Transverse colon (tissue), 4 donors: ENCODE results near the gene ERI2. TPM values are rescaled to one million over a fixed set of nuclear protein-coding genes. Genes with fewer than 3 reads are reported as not detected.
"Not testable (repeated sequence)": the region's sequence is repeated elsewhere in the genome, so short reads cannot be mapped to it uniquely, and the experiment has no call there.

Experiments
- DNase-seq: peaks from one replicate; pipeline ENCODE4 v3.0.0-alpha.2; 2019
- H3K27ac ChIP-seq, 4 donors: fragments of 200-600 bp; sonication (generic); 2 replicates each; pipeline ENCODE4 v1.5.1; 2016 to 2018; ENCODE audit warnings: inconsistent platforms in 4 of 4
- H3K27me3 ChIP-seq: fragments of 200-600 bp; sonication (generic); 2 replicates; pipeline ENCODE4 v1.5.1; 2017; ENCODE audit warnings: inconsistent platforms
- H3K36me3 ChIP-seq, 4 donors: fragments of 200-600 bp; sonication (generic); 2 replicates each; pipeline ENCODE4 v1.5.1; 2017 to 2019; ENCODE audit warnings: inconsistent platforms in 4 of 4
- H3K4me1 ChIP-seq, 4 donors: fragments of 200-600 bp; sonication (generic); 2 replicates each; pipeline ENCODE4 v1.5.1; 2017 to 2020; ENCODE audit warnings: inconsistent platforms in 4 of 4
- H3K4me3 ChIP-seq, 4 donors: fragments of 200-600 bp; sonication (generic); 1 replicate in 1 of 4; 2 replicates in 3 of 4; pipeline versions ENCODE4 v1.5.1 to v1.6.1; 2017 to 2019; ENCODE audit warnings: inconsistent platforms in 4 of 4
- H3K9me3 ChIP-seq, 2 donors: fragments of 200-600 bp; sonication (generic); 2 replicates each; pipeline ENCODE4 v1.5.1; 2017 to 2019; ENCODE audit warnings: inconsistent platforms in 2 of 2
- EP300 ChIP-seq: sonication (generic); formaldehyde crosslinking; IDR thresholded peaks from one replicate; pipeline ENCODE4 v1.6.1; 2017; ENCODE audit warnings: antibody characterized with exemption, low read depth
- POLR2A ChIP-seq: fragments of 450-650 bp; IDR thresholded peaks from one replicate; pipeline ENCODE4 v1.6.1; 2016; ENCODE audit warnings: antibody characterized with exemption, mild to moderate bottlenecking, moderate library complexity
- POLR2AphosphoS5 ChIP-seq, 3 donors: sonication (generic); formaldehyde crosslinking; IDR thresholded peaks; one replicate each; pipeline ENCODE4 v1.6.1; 2016; ENCODE audit warnings: antibody characterized with exemption in 3 of 3
- WGBS, 2 donors: methylation state at CpG; one replicate each; pipeline ENCODE4 v1.1.5; 2018; ENCODE audit warnings: low coverage in 1 of 2; 5-methylcytosine and 5-hydroxymethylcytosine counted together
- in situ Hi-C, 4 donors: fragments of 200-750 bp; cut with MboI; loops; one replicate each; pipeline versions ENCODE4 v1.15.0 to v1.15.1; 2017; ENCODE audit warnings: low sequenced_read_pairs in 3 of 4, low pct_ligation_motif_present in 1 of 4, low pct_unique_long_range_greater_than_20kb in 1 of 4
- intact Hi-C: fragments of 100-400 bp; cut with DNase I; formaldehyde crosslinking; loops from one replicate; pipeline ENCODE4 v1.15.1; 2023; ENCODE audit warnings: low total_unique reads
- total RNA-seq, 4 donors: library from RNA; depleted of rRNA; stranded (reverse); fragments of >200 nt; gene quantifications; one replicate each; pipeline ENCODE4 v1.1.0, GENCODE V29; 2016
- TF ChIP-seq, protein P1 (sequence below), 5 experiments: fragments of 200-600 bp in 3 of 5; fragments of 450-650 bp in 2 of 5; sonication (generic) in 3 of 5; IDR thresholded peaks; 1 replicate in 2 of 5; 2 replicates in 3 of 5; pipeline ENCODE4 v1.5.1; 2016 to 2017; ENCODE audit warnings: antibody characterized with exemption in 5 of 5, inconsistent platforms in 3 of 5, mild to moderate bottlenecking in 2 of 5, moderate library complexity in 1 of 5

Gene ERI2
- total RNA-seq, 4 donors from 2014 or later, result 9.0 to 55.1 (median 30.0) TPM

DNA sequence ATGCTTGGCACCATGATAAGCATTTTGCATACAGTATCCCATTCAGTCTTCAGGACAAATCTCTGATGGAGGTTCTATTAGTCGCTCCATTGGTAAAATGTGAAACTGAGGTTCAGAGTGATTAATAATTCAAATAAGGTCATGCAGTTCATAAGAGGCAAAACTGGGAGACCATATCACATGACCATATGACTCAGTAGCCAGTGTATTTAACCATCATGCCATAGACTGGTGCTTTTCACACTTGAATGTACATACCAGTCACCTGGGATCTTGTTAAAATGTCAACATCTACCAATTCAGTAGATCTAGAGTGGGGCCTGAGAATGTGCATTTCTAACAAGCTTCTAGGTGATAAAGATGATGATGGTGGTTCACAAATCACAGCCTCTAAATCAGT is 38.2 kb downstream of the ERI2 start:
- no peak for TF ChIP-seq EP300
- TF ChIP-seq POLR2A, result no peak
- TF ChIP-seq, protein P1, sequence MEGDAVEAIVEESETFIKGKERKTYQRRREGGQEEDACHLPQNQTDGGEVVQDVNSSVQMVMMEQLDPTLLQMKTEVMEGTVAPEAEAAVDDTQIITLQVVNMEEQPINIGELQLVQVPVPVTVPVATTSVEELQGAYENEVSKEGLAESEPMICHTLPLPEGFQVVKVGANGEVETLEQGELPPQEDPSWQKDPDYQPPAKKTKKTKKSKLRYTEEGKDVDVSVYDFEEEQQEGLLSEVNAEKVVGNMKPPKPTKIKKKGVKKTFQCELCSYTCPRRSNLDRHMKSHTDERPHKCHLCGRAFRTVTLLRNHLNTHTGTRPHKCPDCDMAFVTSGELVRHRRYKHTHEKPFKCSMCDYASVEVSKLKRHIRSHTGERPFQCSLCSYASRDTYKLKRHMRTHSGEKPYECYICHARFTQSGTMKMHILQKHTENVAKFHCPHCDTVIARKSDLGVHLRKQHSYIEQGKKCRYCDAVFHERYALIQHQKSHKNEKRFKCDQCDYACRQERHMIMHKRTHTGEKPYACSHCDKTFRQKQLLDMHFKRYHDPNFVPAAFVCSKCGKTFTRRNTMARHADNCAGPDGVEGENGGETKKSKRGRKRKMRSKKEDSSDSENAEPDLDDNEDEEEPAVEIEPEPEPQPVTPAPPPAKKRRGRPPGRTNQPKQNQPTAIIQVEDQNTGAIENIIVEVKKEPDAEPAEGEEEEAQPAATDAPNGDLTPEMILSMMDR (IDR thresholded peaks at IDR 0.05), result no peak
- no peak for TF ChIP-seq POLR2AphosphoS5 (IDR thresholded peaks at IDR 0.05)

DNA sequence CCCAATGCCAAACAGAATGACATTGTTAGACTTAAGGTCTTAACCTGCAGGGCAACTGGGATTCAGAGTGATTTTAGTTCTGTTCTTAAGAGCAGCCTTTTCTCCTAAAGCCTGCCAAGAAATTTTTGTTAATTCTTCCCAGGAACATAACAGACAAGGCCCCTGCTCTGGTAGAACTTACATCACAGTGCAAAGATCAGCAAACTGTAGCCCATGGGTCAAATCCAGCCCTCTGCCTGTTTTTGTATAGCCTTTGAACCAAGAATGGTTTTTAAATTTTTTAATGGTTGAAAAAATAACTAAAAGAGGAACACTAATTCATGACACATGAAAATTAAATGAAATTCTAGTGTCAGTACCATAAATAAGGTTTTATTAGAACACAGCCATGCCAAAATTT is 38.7 kb downstream of the ERI2 start:
- TF ChIP-seq POLR2AphosphoS5 (IDR thresholded peaks at IDR 0.05) (no peak), POLR2A (no peak), EP300 (no peak)
- TF ChIP-seq, protein P1 (IDR thresholded peaks at IDR 0.05), result no peak
- in situ Hi-C loops, result no loop called here
- Histone ChIP-seq H3K4me1 (peaks cover 0 to 20% (median 14%) of the 10 kb centered on the region in 4 donors), H3K27me3 (no peaks in the 10 kb centered on the region), H3K27ac (no peak overlapping the region), H3K9me3 (no peaks in the 10 kb centered on the region), H3K4me3 (no peak overlapping the region), H3K36me3 (no peaks in the 10 kb centered on the region)
- intact Hi-C loops, result no loop called here
- no peak for DNase-seq

More for the DNA sequence above, 38.2 kb downstream of the ERI2 start:
- in situ Hi-C loops, result no loop called here
- Histone ChIP-seq H3K36me3 (no peaks in the 10 kb centered on the region), H3K9me3 (no peaks in the 10 kb centered on the region), H3K27me3 (no peaks in the 10 kb centered on the region), H3K4me3 (no peak overlapping the region), H3K4me1 (peaks cover 0 to 15% (median 9%) of the 10 kb centered on the region in 4 donors), H3K27ac (no peak overlapping the region)
- intact Hi-C loops, result no loop called here
- 97% methylated on average over 1 of the region's 1 CpG; no CpG with 5 or more reads in 1 of the 2 donors for WGBS, 2 donors
- no peak for DNase-seq

DNA sequence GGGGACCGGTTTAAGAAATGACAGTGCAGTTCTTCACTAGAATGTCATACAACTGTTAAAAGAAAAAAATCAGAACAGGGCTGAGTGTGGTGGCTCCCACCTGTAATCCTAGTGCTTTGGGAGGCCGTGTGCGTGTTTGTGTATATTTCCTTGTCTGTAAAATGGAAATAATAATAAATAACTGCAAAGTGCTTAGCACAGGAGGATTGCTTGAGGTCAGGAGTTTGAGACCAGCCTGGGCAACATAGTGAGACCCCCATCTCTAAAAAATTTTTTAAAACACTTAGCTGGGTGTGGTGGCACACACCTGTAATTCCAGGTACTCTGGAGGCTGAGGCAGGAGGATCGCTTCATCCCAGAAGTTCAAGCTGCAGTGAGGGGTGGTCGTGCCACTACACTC is 40.0 kb downstream of the ERI2 start:
- Histone ChIP-seq H3K27me3 (no peaks in the 10 kb centered on the region), H3K4me1 (peaks cover 0 to 20% (median 14%) of the 10 kb centered on the region in 4 donors), H3K27ac (no peak overlapping the region), H3K9me3 (no peaks in the 10 kb centered on the region), H3K4me3 (no peak overlapping the region), H3K36me3 (no peaks in the 10 kb centered on the region)
- TF ChIP-seq POLR2AphosphoS5 (IDR thresholded peaks at IDR 0.05), result no peak
- DNase-seq, result no peak
- in situ Hi-C loops, result no loop called here
- WGBS, 2 donors, result 92% methylated on average over 3 to 5 of the region's 5 CpGs
- intact Hi-C loops, result no loop called here

DNA sequence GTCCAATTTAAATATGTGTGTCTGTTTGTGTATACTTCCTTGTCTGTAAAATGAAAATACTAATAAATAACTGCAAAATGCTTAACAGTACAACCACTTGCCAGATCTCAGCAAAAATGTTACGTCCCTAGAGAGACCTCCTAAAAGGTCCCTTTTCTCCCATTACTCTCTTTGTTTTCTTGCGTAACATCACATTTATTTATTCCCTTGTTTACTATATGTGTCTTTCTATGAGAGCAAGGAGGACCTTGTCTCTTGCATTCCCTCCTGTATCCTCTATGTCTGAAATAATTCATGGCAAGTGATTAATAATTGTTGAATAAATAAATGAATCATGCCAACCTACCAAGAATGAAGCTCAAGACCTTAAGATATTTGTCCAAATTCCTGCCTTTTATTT is 40.5 kb downstream of the ERI2 start:
- Histone ChIP-seq H3K36me3 (no peaks in the 10 kb centered on the region), H3K4me1 (peaks cover 0 to 20% (median 14%) of the 10 kb centered on the region in 4 donors), H3K4me3 (no peak overlapping the region), H3K27me3 (no peaks in the 10 kb centered on the region), H3K27ac (no peak overlapping the region), H3K9me3 (no peaks in the 10 kb centered on the region)
- intact Hi-C loops (no loop called here), in situ Hi-C loops (no loop called here)
- DNase-seq, result no peak
- WGBS, 2 donors, result 81 to 94% methylated on average over 2 of the region's 2 CpGs
- TF ChIP-seq, protein P1 (IDR thresholded peaks at IDR 0.05), result no peak
- TF ChIP-seq EP300 (no peak), POLR2AphosphoS5 (IDR thresholded peaks at IDR 0.05) (no peak), POLR2A (no peak)

DNA sequence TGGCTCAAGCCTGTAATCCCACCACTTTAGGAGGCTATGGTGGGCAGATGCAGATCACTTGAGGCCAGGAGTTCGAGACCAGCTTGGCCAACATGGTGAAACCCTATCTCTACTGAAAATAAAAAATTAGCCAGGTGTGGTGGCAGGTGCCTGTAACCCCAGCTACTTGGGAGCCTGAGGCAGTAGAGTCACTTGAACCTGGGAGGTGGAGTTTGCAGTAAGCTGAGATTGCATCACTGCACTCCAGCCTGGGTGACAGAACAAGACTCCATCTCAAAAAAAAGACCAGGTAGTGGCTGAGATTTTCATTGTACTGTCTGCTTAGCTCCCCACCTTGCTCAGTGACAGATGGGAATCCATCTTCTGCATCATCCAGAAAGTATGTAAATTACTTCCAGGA is 41.8 kb downstream of the ERI2 start:
- DNase-seq, result not testable (repeated sequence)

More for the DNA sequence above, 41.8 kb downstream of the ERI2 start:
- H3K36me3 ChIP-seq, in situ Hi-C loops, intact Hi-C loops, H3K9me3 ChIP-seq, H3K27me3 ChIP-seq: not testable (repeated sequence)
- Histone ChIP-seq H3K4me3 (peak overlapping the region in 1 of 4 donors; percentile 51), H3K27ac (peak overlapping the region; percentile 84 to 92 (median 86)), H3K4me1 (peaks cover 0 to 20% (median 14%) of the 10 kb centered on the region in 4 donors)
- WGBS, 2 donors, result 33 to 58% methylated on average over 1 of the region's 1 CpG
